IMR-90 (cell line): ENCODE data around the gene ZNF454. TPM values are rescaled to one million over a fixed set of nuclear protein-coding genes. Genes with fewer than 3 reads are reported as not detected.

ENCODE experiments used
- ATAC-seq: fragments of 200-7000 bp; cut with Tn5 transposase; 2 replicates; pipeline ENCODE4 v1.9.1; 2020; ENCODE audit warnings: low read depth, mild to moderate bottlenecking, moderate library complexity
- BruUV-seq: library from RNA; stranded (reverse); fragments of 400-500 nt; replicated peaks from 2 replicates; lab custom pipeline; 2021; lab: Mats Ljungman, UMichigan
- CTCF ChIA-PET: fragments of 300-600 bp; formaldehyde crosslinking; extraction: SDS; loops from one replicate; lab custom pipeline; 2021; ENCODE audit warnings: antibody characterized with exemption; lab: Yijun Ruan, JAX
- POLR2A ChIA-PET: fragments of 300-600 bp; sonication (Branson Sonifier 250); formaldehyde crosslinking; loops from one replicate; lab custom pipeline; 2022; ENCODE audit warnings: antibody characterized with exemption; ENCODE audit not compliant: unreplicated experiment; lab: Charles Lee
- DNase-seq: peaks from one replicate; pipeline ENCODE4 v3.0.0; 2013
- H2AFZ ChIP-seq: replicated peaks from 2 replicates; pipeline ENCODE3; 2013; ENCODE audit warnings: low read length, mild to moderate bottlenecking; ENCODE audit not compliant: poor library complexity
- H2AK5ac ChIP-seq: 2 replicates; pipeline ENCODE4 v1.6.1; 2013; ENCODE audit warnings: low read depth, low read length, inconsistent platforms
- H2AK9ac ChIP-seq: replicated peaks from 2 replicates; pipeline ENCODE3; 2013; ENCODE audit warnings: mild to moderate bottlenecking, low read depth, low read length, moderate library complexity; ENCODE audit not compliant: poor library complexity
- H2BK120ac ChIP-seq: 2 replicates; pipeline ENCODE4 v1.6.1; 2013; ENCODE audit warnings: low read depth, low read length, inconsistent platforms
- H2BK15ac ChIP-seq: 3 replicates; pipeline ENCODE4 v1.6.1; 2013; ENCODE audit warnings: low read depth, low read length, inconsistent platforms
- H2BK20ac ChIP-seq: 2 replicates; pipeline ENCODE4 v1.6.1; 2013; ENCODE audit warnings: low read depth, mild to moderate bottlenecking, inconsistent platforms, low read length, moderate library complexity
- H2BK5ac ChIP-seq: 2 replicates; pipeline ENCODE4 v1.6.1; 2013; ENCODE audit warnings: mild to moderate bottlenecking, low read depth, low read length, inconsistent platforms; ENCODE audit not compliant: poor library complexity, severe bottlenecking
- H3K14ac ChIP-seq: replicated peaks from 2 replicates; pipeline ENCODE4 v1.6.1; 2013; ENCODE audit warnings: low read depth, low read length, inconsistent platforms
- H3K18ac ChIP-seq: 2 replicates; pipeline ENCODE4 v1.6.1; 2013; ENCODE audit warnings: low read depth, low read length, control low read depth
- H3K23ac ChIP-seq: 2 replicates; pipeline ENCODE4 v1.6.1; 2013; ENCODE audit warnings: low read depth, low read length, inconsistent platforms
- H3K27ac ChIP-seq: 2 replicates; pipeline ENCODE4 v1.5.1; 2013; ENCODE audit warnings: mild to moderate bottlenecking, control low read depth, low read length; ENCODE audit not compliant: insufficient read depth
- H3K27me3 ChIP-seq: 2 replicates; pipeline ENCODE4 v1.6.1; 2013; ENCODE audit warnings: low read length; ENCODE audit not compliant: control insufficient read depth, insufficient read depth
- H3K36me3 ChIP-seq: 2 replicates; pipeline ENCODE4 v1.6.1; 2013; ENCODE audit warnings: low read length, mixed read lengths; ENCODE audit not compliant: control insufficient read depth, insufficient read depth
- H3K4ac ChIP-seq: 2 replicates; pipeline ENCODE4 v1.6.1; 2013; ENCODE audit warnings: low read depth, low read length, inconsistent platforms
- H3K4me1 ChIP-seq: 2 replicates; pipeline ENCODE4 v1.6.1; 2013; ENCODE audit warnings: low read length, mixed read lengths; ENCODE audit not compliant: control insufficient read depth, insufficient read depth
- H3K4me2 ChIP-seq: 2 replicates; pipeline ENCODE4 v1.6.1; 2013; ENCODE audit warnings: low read depth, mild to moderate bottlenecking, control low read depth, low read length, moderate library complexity
- H3K4me3 ChIP-seq: 2 replicates; pipeline ENCODE4 v1.5.1; 2013; ENCODE audit warnings: low read depth, mild to moderate bottlenecking, control low read depth, low read length, moderate library complexity; ENCODE audit not compliant: insufficient read depth
- H3K56ac ChIP-seq: 2 replicates; pipeline ENCODE4 v1.6.1; 2013; ENCODE audit warnings: low read length, inconsistent platforms; ENCODE audit not compliant: insufficient read depth; ENCODE audit errors: extremely low read depth
- H3K79me1 ChIP-seq, 2 experiments: 2 replicates each; pipeline ENCODE4 v1.6.1; 2013; ENCODE audit warnings: low read length in 2 of 2, inconsistent platforms in 1 of 2, low read depth in 1 of 2
- H3K9ac ChIP-seq: 2 replicates; pipeline ENCODE4 v1.6.1; 2013; ENCODE audit warnings: low read depth, low read length, control low read depth
- H3K9me1 ChIP-seq: 2 replicates; pipeline ENCODE4 v1.6.1; 2013; ENCODE audit warnings: low read length, inconsistent platforms; ENCODE audit not compliant: insufficient read depth
- H3K9me3 ChIP-seq: 2 replicates; pipeline ENCODE4 v1.6.1; 2013; ENCODE audit warnings: low read length; ENCODE audit not compliant: control insufficient read depth, insufficient read depth
- H4K20me1 ChIP-seq: 2 replicates; pipeline ENCODE4 v1.6.1; 2013; ENCODE audit warnings: low read length, inconsistent platforms; ENCODE audit not compliant: insufficient read depth
- H4K5ac ChIP-seq: 2 replicates; pipeline ENCODE4 v1.6.1; 2013; ENCODE audit warnings: mild to moderate bottlenecking, low read depth, low read length, control low read depth
- H4K8ac ChIP-seq, 2 experiments: 2 replicates each; pipeline ENCODE4 v1.6.1; 2013; ENCODE audit warnings: low read depth in 2 of 2, low read length in 2 of 2, control low read depth in 1 of 2, inconsistent platforms in 1 of 2
- H4K91ac ChIP-seq: 2 replicates; pipeline ENCODE4 v1.6.1; 2013; ENCODE audit warnings: low read depth, low read length, inconsistent platforms; ENCODE audit not compliant: insufficient read depth
- BHLHE40 ChIP-seq: fragments of 150-350 bp; IDR thresholded peaks from 2 replicates; pipeline ENCODE4 v1.6.1; 2016; ENCODE audit warnings: mild to moderate bottlenecking, low read depth, low read length
- FOS ChIP-seq: fragments of 150-350 bp; IDR thresholded peaks from 2 replicates; pipeline ENCODE4 v1.6.1; 2016; ENCODE audit warnings: low read depth, low read length
- WGBS, 2 experiments: methylation state at CpG; one replicate each; pipeline versions ENCODE4 v1.1.5 to v1.1.7; 2013; ENCODE audit warnings: missing lambda C conversion rate in 2 of 2; ENCODE audit not compliant: insufficient read length in 1 of 2; ENCODE audit errors: extremely low coverage in 2 of 2; 5-methylcytosine and 5-hydroxymethylcytosine counted together
- dilution Hi-C: fragments of 300-500 bp; cut with HindIII; formaldehyde crosslinking; loops from one replicate; pipeline ENCODE4 v1.14.3; 2018; ENCODE audit warnings: low sequenced_read_pairs; ENCODE audit not compliant: unreplicated experiment
- in situ Hi-C: fragments of 300-500 bp; cut with MboI; formaldehyde crosslinking; loops from 3 replicates; pipeline ENCODE4 v1.14.3; 2019; ENCODE audit warnings: low sequenced_read_pairs, inconsistent platforms, mixed read lengths
- intact Hi-C: fragments of 100-400 bp; cut with micrococcal nuclease; formaldehyde crosslinking; loops from 2 replicates; pipeline ENCODE4 v1.10.0; 2022
- polyA plus RNA-seq, 3 experiments: library from polyadenylated mRNA; depleted of rRNA; stranded (reverse); fragments of >200 nt; gene quantifications; 2 replicates each; pipeline ENCODE4 v1.2.3, GENCODE V29; 2012; ENCODE audit warnings: low replicate concordance in 1 of 3
- total RNA-seq: library from RNA; depleted of rRNA; stranded (reverse); fragments of >200 nt; gene quantifications from 2 replicates; pipeline ENCODE4 v1.2.3, GENCODE V29; 2012

ZNF454 gene
- total and polyA plus RNA-seq, 2 of the 4 experiments (the other 2 are of a cell fraction): 0.12 to 0.18 TPM

DNA sequence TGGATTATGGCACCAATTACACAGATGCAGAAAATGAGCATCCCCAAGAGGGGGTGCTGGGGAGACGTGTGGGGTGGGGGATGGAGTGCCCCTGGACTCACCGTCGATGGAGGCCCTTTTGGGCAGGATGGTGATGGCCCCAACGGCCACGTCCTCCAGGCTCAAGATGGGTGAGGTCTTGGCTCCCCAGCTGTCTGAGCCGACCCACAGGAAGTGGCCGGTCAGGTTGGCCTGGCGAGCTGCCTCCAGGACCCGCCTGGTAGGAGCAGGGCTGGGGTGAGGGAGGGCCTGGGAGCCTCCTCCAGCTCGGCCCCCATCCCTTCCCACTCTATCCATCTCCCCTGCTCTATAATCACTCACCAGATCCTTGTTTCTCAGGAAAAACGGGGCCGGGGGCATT, 49.5 kb downstream of the ZNF454 start:
- Histone ChIP-seq H3K79me1 (no peaks in the 10 kb centered on the region), H4K20me1 (no peaks in the 10 kb centered on the region), H2BK20ac (no peak overlapping the region), H3K4me2 (no peak overlapping the region), H4K91ac (no peak overlapping the region), H3K4me3 (no peak overlapping the region), H2BK120ac (no peak overlapping the region), H3K9me1 (no peaks in the 10 kb centered on the region), H3K4me1 (no peaks in the 10 kb centered on the region), H3K14ac (no peak overlapping the region), H3K27me3 (peaks cover 2% of the 10 kb centered on the region; the same call in 1 of the 2 replicates), H2AK9ac (no peak overlapping the region), H3K4ac (no peak overlapping the region), H3K9me3 (peaks cover 66% of the 10 kb centered on the region), H3K27ac (no peak overlapping the region), H2BK15ac (no peak overlapping the region), H3K56ac (no peak overlapping the region), H3K36me3 (no peaks in the 10 kb centered on the region), H2AFZ (no peak overlapping the region), H2BK5ac (no peak overlapping the region), H3K23ac (no peak overlapping the region), H2AK5ac (no peak overlapping the region), H3K9ac (no peak overlapping the region), H4K5ac (no peak overlapping the region), H4K8ac (no peak overlapping the region), H3K18ac (no peak overlapping the region)
- DNase-seq (no peak), ATAC-seq (no peak)
- dilution Hi-C loops (no loop called here), intact Hi-C loops (no loop called here), in situ Hi-C loops (no loop called here)
- CTCF ChIA-PET: no interaction called here
- POLR2A ChIA-PET: no interaction called here
- no TSS peak for BruUV-seq
- no peak for TF ChIP-seq BHLHE40
- TF ChIP-seq FOS: no peak
- 50% methylated on average over 2 of the region's 12 CpGs; no CpG with 5 or more reads in 1 of the 2 experiments for WGBS, 2 experiments
